GM12892 (cell line): ENCODE data around the gene DCC.

ENCODE experiments used
- POLR2A ChIP-seq: IDR thresholded peaks from 2 replicates; pipeline ENCODE4 v1.6.1; 2011; ENCODE audit warnings: low read depth, low read length, control low read depth
- POLR2AphosphoS5 ChIP-seq: IDR thresholded peaks from 2 replicates; pipeline ENCODE4 v1.6.1; 2011; ENCODE audit warnings: low read depth, low read length, control low read depth

DNA sequence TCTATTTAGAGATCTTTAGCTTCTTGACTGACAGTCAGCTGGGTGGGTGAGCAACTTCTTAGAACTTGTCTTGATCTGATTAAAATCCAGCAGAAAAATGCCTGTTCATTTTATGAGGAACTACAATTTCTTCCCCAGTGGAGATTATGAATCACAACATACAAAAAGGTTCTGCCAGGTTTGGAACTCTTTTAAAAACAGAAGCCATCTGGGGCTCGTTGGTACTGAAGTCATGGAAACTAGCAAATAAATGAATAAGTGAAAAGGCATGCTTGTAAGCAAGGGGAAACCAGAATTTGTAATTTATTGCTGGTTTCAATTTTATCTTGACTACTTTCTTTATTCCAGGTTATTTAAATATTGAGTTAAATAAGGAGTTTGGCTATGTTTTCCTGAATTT, 1117.1 kb downstream of the DCC start:
- TF ChIP-seq POLR2AphosphoS5 (no peak), POLR2A (no peak)
